ENCODE results near the gene FEM1B. TPM values are rescaled to one million over a fixed set of nuclear protein-coding genes. Genes with fewer than 3 reads are reported as not detected.

FEM1B gene
- total RNA-seq, 2 experiments from 2014 or later: 83.2 to 94.9 TPM

- H3K4me3 ChIP-seq (ENCODE audit: low read length): no peak overlapping the region
- H3K4me1 ChIP-seq (ENCODE audit: insufficient read depth, low read length): no peaks in the 10 kb centered on the region
- H3K27me3 Mint-ChIP-seq: no peaks in the 10 kb centered on the region
- H3K9me3 ChIP-seq (ENCODE audit: control insufficient read depth in 1 of 2, insufficient read depth in 1 of 2, low read length in 2 of 2): no peaks in the 10 kb centered on the region
- peak overlapping the region; percentile 6 for H3K27ac Mint-ChIP-seq
- no peak for TF ChIP-seq CTCF (IDR thresholded peaks at IDR 0.05)
- POLR2A ChIA-PET: interaction anchor here (0.6 to 2.0 kb wide), 3 partner anchors 12 to 15 kb away, joined by 4 to 17 read pairs (median 9); partner anchors contain the start of gene FEM1B
- H3K36me3 ChIP-seq (ENCODE audit: insufficient read depth, low read length): peaks cover 27% of the 10 kb centered on the region
- H3K27ac ChIP-seq (ENCODE audit: low read depth in 1 of 2, low read length in 2 of 2): no peak overlapping the region
- peaks cover 77% of the 10 kb centered on the region for H3K36me3 Mint-ChIP-seq (ENCODE audit: low read depth)
- peaks cover 66% of the 10 kb centered on the region for H3K4me1 Mint-ChIP-seq (ENCODE audit: low read depth)
- CTCF ChIA-PET: interaction anchor here (0.9 to 2.1 kb wide), 3 partner anchors 10 to 40 kb away, joined by 3 to 11 read pairs (median 7); no protein-coding TSS in a partner anchor
- no peaks in the 10 kb centered on the region for H3K27me3 ChIP-seq (ENCODE audit: control insufficient read depth in 1 of 2, insufficient read depth in 2 of 2, low read length in 2 of 2)
- no peaks in the 10 kb centered on the region for H3K9me3 Mint-ChIP-seq
- DNase-seq (no peak), ATAC-seq (ENCODE audit: poor library complexity) (no peak)
- no peak overlapping the region for H3K4me3 Mint-ChIP-seq
- intact Hi-C loops (cut with DNase I, micrococcal nuclease): loop anchor here in 1 of 2 experiments (2.0 kb wide), 1 partner anchor 14 kb away; no protein-coding TSS in a partner anchor
Measured at GRCh38 chr15:68292967-68293366, 15.4 kb downstream of the FEM1B start.

DNA sequence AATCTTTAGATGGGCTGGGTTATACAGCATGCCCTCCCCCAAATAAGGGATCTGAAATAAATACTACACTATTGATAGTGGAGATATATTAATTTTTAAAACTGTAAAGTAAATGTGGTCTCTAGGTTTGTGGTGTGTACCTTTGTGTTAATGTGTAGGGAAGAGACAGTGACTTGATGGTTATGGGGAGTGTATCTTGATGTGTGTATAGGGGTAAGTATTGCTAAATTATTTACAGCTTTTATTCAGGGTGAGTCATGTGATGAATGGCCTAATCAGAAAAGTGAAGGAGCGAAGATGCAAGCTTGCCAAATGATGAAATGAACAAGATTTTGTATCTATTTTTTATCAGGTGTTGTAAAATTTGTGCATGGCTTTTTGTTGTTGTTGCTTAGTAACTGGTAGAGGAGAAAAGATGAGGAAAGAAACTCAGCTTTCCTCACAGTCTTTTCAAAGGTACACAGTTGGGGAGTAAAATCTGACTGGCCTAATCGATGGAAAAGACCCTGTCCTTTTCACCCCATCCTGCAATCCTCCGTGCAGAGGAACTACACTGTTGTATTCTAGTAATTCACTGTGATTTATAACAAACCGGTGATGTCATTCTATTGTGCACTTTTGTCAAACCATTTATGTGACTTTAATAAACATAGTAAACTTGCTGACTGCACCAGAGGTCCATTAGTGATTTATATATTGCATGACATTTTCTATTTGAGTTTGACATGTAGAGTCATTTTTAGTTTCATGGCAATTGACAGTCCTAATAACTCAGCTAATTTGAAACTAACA lies 17.7 kb downstream of the FEM1B start:
- TF ChIP-seq CTCF (IDR thresholded peaks at IDR 0.05): no peak
- H3K36me3 ChIP-seq (ENCODE audit: insufficient read depth, low read length): peaks cover 19% of the 10 kb centered on the region
- no peak overlapping the region for H3K4me3 ChIP-seq (ENCODE audit: low read length)
- peaks cover 55% of the 10 kb centered on the region for H3K36me3 Mint-ChIP-seq (ENCODE audit: low read depth)
- no peak overlapping the region for H3K4me3 Mint-ChIP-seq
- no peaks in the 10 kb centered on the region for H3K9me3 Mint-ChIP-seq
- H3K9me3 ChIP-seq (ENCODE audit: control insufficient read depth in 1 of 2, insufficient read depth in 1 of 2, low read length in 2 of 2): no peaks in the 10 kb centered on the region
- ChIA-PET POLR2A (interaction anchor here (0.6 to 2.0 kb wide), 2 partner anchors 17 to 28 kb away, joined by 5 to 6 read pairs; partner anchors contain the start of gene FEM1B), CTCF (interaction anchor here (1.4 to 3.8 kb wide), 3 partner anchors 11 to 17 kb away, joined by 4 to 18 read pairs (median 11); partner anchors contain the start of gene FEM1B)
- ATAC-seq (ENCODE audit: poor library complexity): no peak
- H3K27me3 Mint-ChIP-seq: no peaks in the 10 kb centered on the region
- peak overlapping the region; percentile 42 for H3K27ac Mint-ChIP-seq
- DNase-seq: no peak
- intact Hi-C loops (cut with DNase I, micrococcal nuclease): no loop called here
- H3K27me3 ChIP-seq (ENCODE audit: control insufficient read depth in 1 of 2, insufficient read depth in 2 of 2, low read length in 2 of 2): no peaks in the 10 kb centered on the region
- H3K4me1 Mint-ChIP-seq (ENCODE audit: low read depth): peaks cover 64% of the 10 kb centered on the region
- peaks cover 13% of the 10 kb centered on the region for H3K4me1 ChIP-seq (ENCODE audit: insufficient read depth, low read length)
- no peak overlapping the region for H3K27ac ChIP-seq (ENCODE audit: low read depth in 1 of 2, low read length in 2 of 2)

- peaks cover 4% of the 10 kb centered on the region for H3K36me3 ChIP-seq (ENCODE audit: insufficient read depth, low read length)
- no peak for ATAC-seq (ENCODE audit: poor library complexity)
- no peaks in the 10 kb centered on the region for H3K9me3 ChIP-seq (ENCODE audit: control insufficient read depth in 1 of 2, insufficient read depth in 1 of 2, low read length in 2 of 2)
- H3K4me1 Mint-ChIP-seq (ENCODE audit: low read depth): peaks cover 56% of the 10 kb centered on the region
- no peaks in the 10 kb centered on the region for H3K9me3 Mint-ChIP-seq
- no peaks in the 10 kb centered on the region for H3K27me3 ChIP-seq (ENCODE audit: control insufficient read depth in 1 of 2, insufficient read depth in 2 of 2, low read length in 2 of 2)
- peaks cover 13% of the 10 kb centered on the region for H3K4me1 ChIP-seq (ENCODE audit: insufficient read depth, low read length)
- peaks cover 28% of the 10 kb centered on the region for H3K36me3 Mint-ChIP-seq (ENCODE audit: low read depth)
- H3K27me3 Mint-ChIP-seq: no peaks in the 10 kb centered on the region
- CTCF ChIA-PET: interaction anchor here (1.3 to 3.8 kb wide), 3 partner anchors 8 to 45 kb away, joined by 3 to 18 read pairs (median 6); partner anchors contain the start of gene FEM1B
- H3K27ac ChIP-seq (ENCODE audit: low read depth in 1 of 2, low read length in 2 of 2): peak overlapping the region in 1 of 2 donors; percentile 45
- peak overlapping the region; percentile 88 for H3K27ac Mint-ChIP-seq
- H3K4me3 Mint-ChIP-seq: peak overlapping the region; percentile 80
- intact Hi-C loops (cut with DNase I, micrococcal nuclease): loop anchor here (2.0 kb wide), 2 partner anchors 14 to 20 kb away; no protein-coding TSS in a partner anchor
- no peak for TF ChIP-seq CTCF (IDR thresholded peaks at IDR 0.05)
- POLR2A ChIA-PET: interaction anchor here (0.6 to 3.4 kb wide), 7 partner anchors 8 to 1463 kb away, joined by 3 to 37 read pairs (median 5); partner anchors contain the start of gene FEM1B
- H3K4me3 ChIP-seq (ENCODE audit: low read length): peak overlapping the region; percentile 53
- no peak for DNase-seq
Measured at GRCh38 chr15:68298336-68298735, 20.8 kb downstream of the FEM1B start.
